Right lobe of liver (tissue), 6 donors: ENCODE results near the gene PSMG2. TPM values are rescaled to one million over a fixed set of nuclear protein-coding genes. Genes with fewer than 3 reads are reported as not detected.

Experiments used
- ATAC-seq, 4 donors: fragments of 200-7000 bp; cut with Tn5 transposase; one replicate each; pipeline ENCODE4 v1.9.1; 2020; ENCODE audit warnings: mild to moderate bottlenecking in 4 of 4, moderate library complexity in 4 of 4
- DNase-seq, 3 donors: peaks; one replicate each; pipeline ENCODE4 v3.0.0-alpha.2; 2020
- H3K27ac ChIP-seq, 3 donors: fragments of 200-600 bp; one replicate each; pipeline ENCODE4 v1.8.0; 2022
- H3K27me3 ChIP-seq, 2 donors: fragments of 200-600 bp; one replicate each; pipeline ENCODE4 v1.8.0; 2022
- H3K36me3 ChIP-seq, 4 donors: fragments of 200-600 bp; sonication (generic) in 1 of 4; one replicate each; pipeline versions ENCODE4 v1.5.1 to v1.8.0; 2017 to 2022; ENCODE audit warnings: control low read depth in 1 of 4
- H3K4me1 ChIP-seq, 4 donors: fragments of 200-600 bp; sonication (generic) in 1 of 4; one replicate each; pipeline versions ENCODE4 v1.5.1 to v1.8.0; 2017 to 2022; ENCODE audit warnings: control low read depth in 1 of 4
- H3K4me3 ChIP-seq, 3 donors: fragments of 200-600 bp; one replicate each; pipeline ENCODE4 v1.8.0; 2022
- H3K9me3 ChIP-seq, 4 donors: fragments of 200-600 bp; sonication (generic) in 1 of 4; one replicate each; pipeline versions ENCODE4 v1.5.1 to v1.8.0; 2017 to 2022; ENCODE audit warnings: control low read depth in 1 of 4
- CTCF ChIP-seq, 4 donors: fragments of 200-600 bp in 3 of 4; fragments of 450-650 bp in 1 of 4; IDR thresholded peaks; one replicate each; pipeline versions ENCODE4 v1.5.1 to v1.8.0; 2016 to 2022; ENCODE audit warnings: antibody characterized with exemption in 4 of 4, mild to moderate bottlenecking in 2 of 4
- POLR2A ChIP-seq: fragments of 450-650 bp; IDR thresholded peaks from one replicate; pipeline ENCODE4 v1.6.1; 2017; ENCODE audit warnings: antibody characterized with exemption, mild to moderate bottlenecking
- WGBS: methylation state at CpG from one replicate; pipeline ENCODE4 v1.1.6; 2018; ENCODE audit warnings: low coverage, low lambda C conversion rate; ENCODE audit not compliant: insufficient coverage; ENCODE audit errors: missing lambda C conversion rate; 5-methylcytosine and 5-hydroxymethylcytosine counted together
- intact Hi-C, 2 donors: fragments of 100-400 bp; cut with DNase I; formaldehyde crosslinking; loops; one replicate each; pipeline versions ENCODE4 v1.11.2 to v1.14.1; 2022
- total RNA-seq, 6 experiments: library from RNA; depleted of rRNA in 2 of 6; stranded (reverse); fragments of >200 nt in 2 of 6; fragmentation: NEBNext Ultra II Directional in 3 of 6; extraction: Animal tissue kit (Norgen Biotek cat#: 25700) in 3 of 6; gene quantifications; one replicate each; pipeline versions ENCODE4 v1.1.0 to v1.2.4, GENCODE V29; 2016 to 2023
- donor health status: DM: no; HTN: yes; CAD: no.
- donor health status: DM: no; HTN: no; CAD: no.
- donor health status: DM: no; HTN: no; CAD: no.
- donor health status: DM: no; HTN: yes; CAD: no.
- donor health status: DM: no; HTN: yes; CAD: no.

PSMG2 gene
- total RNA-seq, 6 experiments from 2014 or later: 27.2 to 37.4 (median 30.7) TPM

DNA sequence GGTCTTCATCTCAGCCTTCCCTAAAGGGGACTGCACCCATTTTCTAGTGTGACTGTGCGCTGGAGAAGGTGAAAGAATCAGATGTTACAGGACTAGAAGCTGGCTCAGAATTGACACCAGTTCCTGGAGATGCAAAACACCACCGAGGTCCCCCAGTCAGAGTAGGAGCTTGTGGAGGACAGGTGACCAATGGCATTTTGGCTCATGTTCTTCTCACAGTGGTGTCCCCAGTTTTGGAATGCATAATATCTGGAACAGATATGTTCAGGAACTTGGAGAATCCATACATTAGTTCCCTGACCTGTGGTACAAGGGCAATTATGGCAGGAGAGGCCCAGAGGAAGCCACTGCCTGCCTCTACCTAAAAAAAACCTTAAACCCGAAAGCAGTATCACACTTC lies 66.3 kb downstream of the PSMG2 start:
- Histone ChIP-seq H3K4me1 (no peaks in the 10 kb centered on the region), H3K9me3 (no peaks in the 10 kb centered on the region), H3K4me3 (no peak overlapping the region), H3K36me3 (no peaks in the 10 kb centered on the region), H3K27me3 (no peaks in the 10 kb centered on the region), H3K27ac (no peak overlapping the region)
- TF ChIP-seq POLR2A (no peak), CTCF (IDR thresholded peaks at IDR 0.05) (no peak)
- DNase-seq: no peak
- intact Hi-C loops: no loop called here
- 83% methylated on average over 2 of the region's 3 CpGs for whole genome bisulfite sequencing
- no peak for ATAC-seq

- ATAC-seq (no peak), DNase-seq (no peak)
- intact Hi-C loops: no loop called here
- Histone ChIP-seq H3K4me3 (no peak overlapping the region), H3K27ac (no peak overlapping the region), H3K27me3 (no peaks in the 10 kb centered on the region), H3K36me3 (no peaks in the 10 kb centered on the region), H3K9me3 (no peaks in the 10 kb centered on the region), H3K4me1 (no peaks in the 10 kb centered on the region)
- WGBS: 67% methylated on average over 4 of the region's 4 CpGs
- TF ChIP-seq CTCF (IDR thresholded peaks at IDR 0.05) (no peak), POLR2A (no peak)
Observed at GRCh38 chr18:12769644-12770440, 67.0 kb downstream of the PSMG2 start.

GRCh38 chr18:12770469-12771219 lies 67.8 kb downstream of the PSMG2 start:
- Histone ChIP-seq H3K36me3 (no peaks in the 10 kb centered on the region), H3K4me1 (no peaks in the 10 kb centered on the region), H3K27ac (no peak overlapping the region), H3K4me3 (no peak overlapping the region), H3K27me3 (no peaks in the 10 kb centered on the region), H3K9me3 (no peaks in the 10 kb centered on the region)
- TF ChIP-seq POLR2A (no peak), CTCF (IDR thresholded peaks at IDR 0.05) (no peak)
- no peak for ATAC-seq
- no peak for DNase-seq
- WGBS: 82% methylated on average over 8 of the region's 15 CpGs
- intact Hi-C loops: no loop called here

DNA sequence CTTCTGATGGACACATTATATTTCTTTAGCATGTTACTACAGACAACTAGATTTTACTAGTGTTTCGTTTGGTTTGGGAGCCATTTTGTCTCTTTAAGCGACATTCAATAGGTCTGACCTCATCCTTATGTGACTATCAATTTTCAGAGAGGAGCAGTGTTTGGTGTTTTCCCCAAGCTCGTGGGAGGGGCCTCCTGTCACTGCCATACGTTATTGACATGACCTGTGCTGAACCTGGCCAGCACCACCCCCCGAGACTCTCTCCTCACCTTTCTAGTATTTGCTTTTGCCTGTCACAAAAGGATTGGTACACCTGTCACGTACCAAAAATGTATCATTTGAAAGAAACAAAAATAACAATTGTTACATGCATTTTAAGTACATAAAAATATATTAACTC lies 69.3 kb downstream of the PSMG2 start:
- Histone ChIP-seq H3K4me3 (no peak overlapping the region), H3K27me3 (no peaks in the 10 kb centered on the region), H3K36me3 (no peaks in the 10 kb centered on the region), H3K27ac (no peak overlapping the region), H3K9me3 (no peaks in the 10 kb centered on the region), H3K4me1 (no peaks in the 10 kb centered on the region)
- DNase-seq (no peak), ATAC-seq (no peak)
- 47% methylated on average over 6 of the region's 6 CpGs for WGBS
- intact Hi-C loops: no loop called here
- TF ChIP-seq POLR2A: no peak
- TF ChIP-seq CTCF (IDR thresholded peaks at IDR 0.05): no peak
